ENCODE data around the gene CDK6.

DNA sequence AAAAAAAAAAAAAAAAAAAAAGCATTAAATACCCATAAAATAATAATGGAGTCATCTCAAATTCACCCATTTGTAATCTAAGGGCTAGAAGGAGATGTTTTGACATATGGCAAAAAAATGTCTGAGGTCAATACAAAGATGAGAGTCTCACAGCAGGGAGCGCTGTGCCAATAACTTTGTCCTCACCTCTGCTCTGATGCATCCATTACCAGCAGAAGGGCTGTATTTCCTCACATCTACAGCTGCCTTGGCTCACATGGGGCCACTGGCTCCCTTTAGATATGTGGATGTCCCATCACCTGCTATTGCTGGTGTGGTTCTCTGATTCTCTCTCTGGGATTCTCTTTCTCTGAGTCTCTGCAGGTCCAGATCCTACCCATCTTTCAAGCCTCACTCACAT, 155.9 kb downstream of the CDK6 start:
- TF ChIP-seq, protein P1, sequence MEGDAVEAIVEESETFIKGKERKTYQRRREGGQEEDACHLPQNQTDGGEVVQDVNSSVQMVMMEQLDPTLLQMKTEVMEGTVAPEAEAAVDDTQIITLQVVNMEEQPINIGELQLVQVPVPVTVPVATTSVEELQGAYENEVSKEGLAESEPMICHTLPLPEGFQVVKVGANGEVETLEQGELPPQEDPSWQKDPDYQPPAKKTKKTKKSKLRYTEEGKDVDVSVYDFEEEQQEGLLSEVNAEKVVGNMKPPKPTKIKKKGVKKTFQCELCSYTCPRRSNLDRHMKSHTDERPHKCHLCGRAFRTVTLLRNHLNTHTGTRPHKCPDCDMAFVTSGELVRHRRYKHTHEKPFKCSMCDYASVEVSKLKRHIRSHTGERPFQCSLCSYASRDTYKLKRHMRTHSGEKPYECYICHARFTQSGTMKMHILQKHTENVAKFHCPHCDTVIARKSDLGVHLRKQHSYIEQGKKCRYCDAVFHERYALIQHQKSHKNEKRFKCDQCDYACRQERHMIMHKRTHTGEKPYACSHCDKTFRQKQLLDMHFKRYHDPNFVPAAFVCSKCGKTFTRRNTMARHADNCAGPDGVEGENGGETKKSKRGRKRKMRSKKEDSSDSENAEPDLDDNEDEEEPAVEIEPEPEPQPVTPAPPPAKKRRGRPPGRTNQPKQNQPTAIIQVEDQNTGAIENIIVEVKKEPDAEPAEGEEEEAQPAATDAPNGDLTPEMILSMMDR (IDR thresholded peaks at IDR 0.05): no peak
- no peak for TF ChIP-seq POLR2A (IDR thresholded peaks at IDR 0.05)

Measured in thyroid gland (tissue), 4 donors.